Progenitor cell of endocrine pancreas (in vitro differentiated cells): ENCODE measurements around the gene SNX9. TPM values are rescaled to one million over a fixed set of nuclear protein-coding genes. Genes with fewer than 3 reads are reported as not detected.

Experiments used
- DNase-seq: peaks from one replicate; pipeline ENCODE4 v3.0.0; 2021; ENCODE audit warnings: low spot score; ENCODE audit not compliant: unreplicated experiment
- H3K27ac Mint-ChIP-seq: 2 replicates; pipeline ENCODE4 v1.8.0; 2021; ENCODE audit warnings: mild to moderate bottlenecking, moderate library complexity, mixed read lengths
- H3K27me3 Mint-ChIP-seq: 2 replicates; pipeline ENCODE4 v1.8.0; 2021; ENCODE audit warnings: mixed read lengths
- H3K36me3 Mint-ChIP-seq: 2 replicates; pipeline ENCODE4 v1.8.0; 2022; ENCODE audit warnings: mixed read lengths; ENCODE audit not compliant: insufficient read depth
- H3K4me1 Mint-ChIP-seq: 2 replicates; pipeline ENCODE4 v1.8.0; 2021; ENCODE audit warnings: low read depth, mixed read lengths
- H3K4me3 Mint-ChIP-seq: 2 replicates; pipeline ENCODE4 v1.8.0; 2021; ENCODE audit warnings: low read depth, mild to moderate bottlenecking, moderate library complexity, mixed read lengths
- H3K9me3 Mint-ChIP-seq: 2 replicates; pipeline ENCODE4 v1.8.0; 2021; ENCODE audit warnings: low read depth, mixed read lengths
- total RNA-seq: library from RNA; stranded (reverse); gene quantifications from 2 replicates; pipeline ENCODE4 v1.2.1, GENCODE V29; 2021
- TF ChIP-seq, protein P1 (sequence below): fragments of 200-600 bp; sonication (generic); IDR thresholded peaks from one replicate; pipeline ENCODE4 v1.5.0; 2021; ENCODE audit warnings: antibody characterized with exemption, mild to moderate bottlenecking; ENCODE audit not compliant: unreplicated experiment

The SNX9 gene
- total RNA-seq, 1 donor from 2014 or later, result 29.3 TPM

DNA sequence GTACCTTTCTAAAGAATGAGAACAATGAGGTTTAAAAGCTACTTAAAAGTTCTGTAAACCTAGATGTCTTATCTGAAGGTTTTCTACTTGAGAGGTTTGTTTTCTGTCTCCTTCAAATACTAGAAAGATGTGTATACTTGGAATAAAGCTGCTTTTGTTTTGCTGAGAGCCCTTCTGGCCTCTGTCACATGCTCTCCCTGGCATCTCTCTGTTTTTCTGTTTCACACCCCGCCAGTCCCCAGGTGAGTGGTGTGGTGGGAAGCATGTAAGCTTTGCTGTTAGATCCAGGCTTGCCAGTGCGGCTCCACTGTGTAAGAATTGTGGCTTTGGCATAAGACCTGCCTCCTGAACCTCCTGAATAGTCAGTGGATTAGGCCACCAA, 56.8 kb downstream of the SNX9 start:
- H3K4me3 Mint-ChIP-seq, result no peak overlapping the region
- H3K9me3 Mint-ChIP-seq, result no peaks in the 10 kb centered on the region
- peaks cover 26% of the 10 kb centered on the region for H3K4me1 Mint-ChIP-seq
- H3K27ac Mint-ChIP-seq, result peak overlapping the region; percentile 27
- H3K27me3 Mint-ChIP-seq, result no peaks in the 10 kb centered on the region
- no peak for DNase-seq
- H3K36me3 Mint-ChIP-seq, result peaks cover 33% of the 10 kb centered on the region
- TF ChIP-seq, protein P1, sequence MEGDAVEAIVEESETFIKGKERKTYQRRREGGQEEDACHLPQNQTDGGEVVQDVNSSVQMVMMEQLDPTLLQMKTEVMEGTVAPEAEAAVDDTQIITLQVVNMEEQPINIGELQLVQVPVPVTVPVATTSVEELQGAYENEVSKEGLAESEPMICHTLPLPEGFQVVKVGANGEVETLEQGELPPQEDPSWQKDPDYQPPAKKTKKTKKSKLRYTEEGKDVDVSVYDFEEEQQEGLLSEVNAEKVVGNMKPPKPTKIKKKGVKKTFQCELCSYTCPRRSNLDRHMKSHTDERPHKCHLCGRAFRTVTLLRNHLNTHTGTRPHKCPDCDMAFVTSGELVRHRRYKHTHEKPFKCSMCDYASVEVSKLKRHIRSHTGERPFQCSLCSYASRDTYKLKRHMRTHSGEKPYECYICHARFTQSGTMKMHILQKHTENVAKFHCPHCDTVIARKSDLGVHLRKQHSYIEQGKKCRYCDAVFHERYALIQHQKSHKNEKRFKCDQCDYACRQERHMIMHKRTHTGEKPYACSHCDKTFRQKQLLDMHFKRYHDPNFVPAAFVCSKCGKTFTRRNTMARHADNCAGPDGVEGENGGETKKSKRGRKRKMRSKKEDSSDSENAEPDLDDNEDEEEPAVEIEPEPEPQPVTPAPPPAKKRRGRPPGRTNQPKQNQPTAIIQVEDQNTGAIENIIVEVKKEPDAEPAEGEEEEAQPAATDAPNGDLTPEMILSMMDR, result no peak

DNA sequence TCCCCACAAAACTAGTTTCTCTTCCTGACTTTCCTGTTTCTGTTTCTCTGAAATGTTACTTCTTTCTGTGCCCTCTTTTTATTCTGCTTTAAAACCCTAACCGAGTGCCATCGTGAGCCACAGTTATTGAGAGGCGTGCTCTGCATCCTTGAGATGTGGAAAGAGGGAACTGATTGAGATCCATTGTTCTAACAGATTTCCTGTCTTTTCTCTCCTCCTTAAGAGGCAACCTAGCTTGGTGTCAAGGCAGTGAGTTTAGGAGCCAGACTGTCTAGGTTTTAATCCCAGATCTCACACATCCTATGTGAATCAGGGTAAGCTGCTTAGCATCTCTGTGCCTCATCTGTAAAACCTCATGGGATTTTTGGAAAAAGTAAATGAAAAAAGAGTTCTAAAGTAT, 57.5 kb downstream of the SNX9 start:
- Mint-ChIP-seq H3K27ac (no peak overlapping the region), H3K4me3 (no peak overlapping the region), H3K4me1 (peaks cover 26% of the 10 kb centered on the region), H3K9me3 (no peaks in the 10 kb centered on the region), H3K36me3 (peaks cover 30% of the 10 kb centered on the region), H3K27me3 (no peaks in the 10 kb centered on the region)
- no peak for DNase-seq
- TF ChIP-seq, protein P1, result no peak

DNA sequence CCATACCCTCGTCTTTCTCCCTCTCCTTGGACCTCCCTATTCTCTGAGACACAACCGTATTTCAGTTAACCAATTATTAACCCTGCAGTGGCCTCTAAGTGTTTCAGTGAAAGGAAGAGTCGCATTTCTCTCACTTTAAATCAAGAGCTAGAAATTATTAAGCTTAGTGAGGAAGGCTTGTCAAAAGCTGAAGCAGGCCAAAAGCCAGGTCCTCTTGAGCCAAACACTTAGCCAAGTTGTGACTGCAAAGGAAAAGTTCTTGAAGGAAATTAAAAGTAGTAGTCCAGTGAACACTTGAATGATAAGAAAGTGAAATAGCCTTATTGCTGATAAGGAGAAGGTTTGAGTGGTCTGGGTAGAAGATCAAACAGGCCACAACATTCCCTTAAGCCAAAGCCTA, 58.3 kb downstream of the SNX9 start:
- DNase-seq, result no peak
- Mint-ChIP-seq H3K4me1 (peaks cover 26% of the 10 kb centered on the region), H3K27ac (no peak overlapping the region), H3K36me3 (peaks cover 34% of the 10 kb centered on the region), H3K4me3 (no peak overlapping the region), H3K9me3 (no peaks in the 10 kb centered on the region), H3K27me3 (no peaks in the 10 kb centered on the region)
- TF ChIP-seq, protein P1, result no peak

DNA sequence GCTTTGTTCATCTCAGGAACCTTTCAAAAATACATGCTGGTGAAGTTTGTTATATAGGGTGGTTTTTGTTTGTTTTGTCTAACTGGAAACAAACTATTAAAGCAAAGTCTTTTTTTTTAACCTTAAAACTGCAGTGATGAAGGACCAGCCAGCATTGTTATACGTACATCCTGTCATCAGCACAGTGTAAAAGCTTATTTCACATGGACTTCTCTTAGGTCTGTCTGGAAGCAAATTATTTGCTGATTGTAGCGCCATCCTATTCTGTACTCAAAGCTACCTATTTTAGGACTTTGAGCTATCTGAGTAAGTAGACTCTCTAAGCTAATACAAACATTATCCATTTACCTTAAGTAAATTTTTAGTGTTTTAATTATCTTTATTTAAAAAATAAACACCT, 61.7 kb downstream of the SNX9 start:
- Mint-ChIP-seq H3K9me3 (no peaks in the 10 kb centered on the region), H3K4me1 (peaks cover 15% of the 10 kb centered on the region), H3K27ac (no peak overlapping the region), H3K27me3 (no peaks in the 10 kb centered on the region), H3K4me3 (no peak overlapping the region), H3K36me3 (peaks cover 36% of the 10 kb centered on the region)
- DNase-seq, result no peak
- TF ChIP-seq, protein P1, result no peak

DNA sequence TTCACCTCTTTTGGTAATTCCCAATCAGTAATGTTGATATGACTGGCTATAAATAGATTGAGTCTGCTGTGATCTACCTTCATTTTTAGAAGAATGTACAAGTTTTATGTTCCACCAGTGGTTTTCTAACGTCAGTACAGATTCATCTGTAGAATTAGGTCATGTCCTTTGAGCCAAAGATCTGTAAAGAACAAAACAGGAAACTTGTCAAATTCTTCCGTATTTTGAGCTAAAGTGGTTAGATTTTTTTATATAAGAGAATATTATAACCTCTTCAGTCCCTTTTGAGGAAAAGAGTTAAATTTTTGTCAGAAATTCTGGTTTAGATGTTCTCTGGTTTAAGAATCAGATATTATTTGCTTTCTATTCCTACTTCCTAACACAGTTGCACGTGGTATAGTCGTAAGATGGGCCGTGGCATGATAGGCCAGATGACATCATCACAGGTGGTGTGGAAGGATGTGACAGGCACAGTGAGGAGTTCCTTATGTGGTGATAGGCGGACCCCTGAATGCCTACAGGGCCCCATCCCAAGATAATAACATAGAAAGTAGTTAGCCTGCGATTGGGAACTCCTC, 62.3 kb downstream of the SNX9 start:
- Mint-ChIP-seq H3K4me1 (peaks cover 9% of the 10 kb centered on the region), H3K9me3 (no peaks in the 10 kb centered on the region), H3K27ac (no peak overlapping the region), H3K27me3 (no peaks in the 10 kb centered on the region), H3K36me3 (peaks cover 36% of the 10 kb centered on the region), H3K4me3 (no peak overlapping the region)
- DNase-seq, result no peak
- TF ChIP-seq, protein P1, result no peak
